AG04450 (cell line): Measurements from ENCODE around the gene SDHAF1. TPM values are rescaled to one million over a fixed set of nuclear protein-coding genes. Genes with fewer than 3 reads are reported as not detected.

Experiments used
- CTCF ChIA-PET: fragments of 300-600, 350-600 bp; formaldehyde crosslinking; extraction: SDS; loops from one replicate; lab custom pipeline; 2022; ENCODE audit warnings: antibody characterized with exemption, inconsistent platforms; lab: Charles Lee
- POLR2A ChIA-PET: fragments of 350-600 bp; formaldehyde crosslinking; extraction: SDS; loops from one replicate; lab custom pipeline; 2021; ENCODE audit warnings: antibody characterized with exemption, inconsistent platforms; lab: Yijun Ruan, JAX
- DNase-seq: peaks from one replicate; pipeline ENCODE4 v3.0.0-alpha.2; 2011; ENCODE audit warnings: low read depth, low spot score
- H3K27ac ChIP-seq: one replicate; pipeline ENCODE4 v1.5.1; 2012; ENCODE audit warnings: low read depth, low read length, control low read depth
- H3K27me3 ChIP-seq: one replicate; pipeline ENCODE4 v1.6.0; 2012; ENCODE audit warnings: low read length; ENCODE audit not compliant: control insufficient read depth, insufficient read depth
- H3K4me3 ChIP-seq: 2 replicates; pipeline ENCODE4 v1.5.1; 2011; ENCODE audit warnings: mild to moderate bottlenecking, low read depth, low read length, control low read depth
- H3K9me3 ChIP-seq: 2 replicates; pipeline ENCODE4 v1.5.1; 2012; ENCODE audit warnings: low read length; ENCODE audit not compliant: control insufficient read depth, insufficient read depth
- polyA plus RNA-seq: library from polyadenylated mRNA; depleted of rRNA; stranded (reverse); fragments of >200 nt; gene quantifications from 2 replicates; pipeline ENCODE4 v1.2.3, GENCODE V29; 2011
- TF ChIP-seq, protein P1 (sequence below): IDR thresholded peaks from 2 replicates; pipeline ENCODE4 v1.5.1; 2011; ENCODE audit warnings: low read depth, low read length, control low read depth, inconsistent platforms

SDHAF1 gene
- polyA plus RNA-seq, 1 experiment = 7.5 TPM

DNA sequence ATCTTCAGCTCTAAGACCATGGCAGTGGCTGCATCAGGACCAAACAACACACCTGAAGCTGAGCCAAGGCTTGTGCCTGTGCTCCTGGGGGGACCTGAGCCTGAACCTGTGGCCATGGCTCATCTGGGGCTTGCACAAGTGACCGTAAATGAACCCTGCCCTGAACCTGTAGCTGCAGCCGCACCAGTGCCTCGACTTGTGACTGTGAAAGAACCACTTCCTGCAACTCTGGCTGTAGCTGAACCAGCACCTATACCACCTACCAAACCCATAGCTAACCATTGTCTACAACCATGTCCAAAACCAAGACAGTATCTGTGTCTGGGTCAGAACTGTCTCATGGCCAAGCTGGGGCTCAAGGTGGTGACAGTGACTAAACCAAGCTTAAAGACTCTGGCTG is 28.2 kb upstream of the SDHAF1 start:
- TF ChIP-seq, protein P1, sequence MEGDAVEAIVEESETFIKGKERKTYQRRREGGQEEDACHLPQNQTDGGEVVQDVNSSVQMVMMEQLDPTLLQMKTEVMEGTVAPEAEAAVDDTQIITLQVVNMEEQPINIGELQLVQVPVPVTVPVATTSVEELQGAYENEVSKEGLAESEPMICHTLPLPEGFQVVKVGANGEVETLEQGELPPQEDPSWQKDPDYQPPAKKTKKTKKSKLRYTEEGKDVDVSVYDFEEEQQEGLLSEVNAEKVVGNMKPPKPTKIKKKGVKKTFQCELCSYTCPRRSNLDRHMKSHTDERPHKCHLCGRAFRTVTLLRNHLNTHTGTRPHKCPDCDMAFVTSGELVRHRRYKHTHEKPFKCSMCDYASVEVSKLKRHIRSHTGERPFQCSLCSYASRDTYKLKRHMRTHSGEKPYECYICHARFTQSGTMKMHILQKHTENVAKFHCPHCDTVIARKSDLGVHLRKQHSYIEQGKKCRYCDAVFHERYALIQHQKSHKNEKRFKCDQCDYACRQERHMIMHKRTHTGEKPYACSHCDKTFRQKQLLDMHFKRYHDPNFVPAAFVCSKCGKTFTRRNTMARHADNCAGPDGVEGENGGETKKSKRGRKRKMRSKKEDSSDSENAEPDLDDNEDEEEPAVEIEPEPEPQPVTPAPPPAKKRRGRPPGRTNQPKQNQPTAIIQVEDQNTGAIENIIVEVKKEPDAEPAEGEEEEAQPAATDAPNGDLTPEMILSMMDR = no peak
- POLR2A ChIA-PET = no interaction called here
- H3K9me3 ChIP-seq = no peaks in the 10 kb centered on the region
- no peak overlapping the region for H3K4me3 ChIP-seq
- CTCF ChIA-PET = no interaction called here
- no peak overlapping the region for H3K27ac ChIP-seq
- DNase-seq = no peak
- peaks cover 2% of the 10 kb centered on the region for H3K27me3 ChIP-seq

- Histone ChIP-seq H3K27me3 (peaks cover 10% of the 10 kb centered on the region), H3K4me3 (no peak overlapping the region), H3K9me3 (no peaks in the 10 kb centered on the region; the same call in 1 of the 2 replicates), H3K27ac (no peak overlapping the region)
- TF ChIP-seq, protein P1 = no peak
- ChIA-PET POLR2A (no interaction called here), CTCF (no interaction called here)
- no peak for DNase-seq
Observed at GRCh38 chr19:35973487-35973886, 21.5 kb upstream of the SDHAF1 start.

DNA sequence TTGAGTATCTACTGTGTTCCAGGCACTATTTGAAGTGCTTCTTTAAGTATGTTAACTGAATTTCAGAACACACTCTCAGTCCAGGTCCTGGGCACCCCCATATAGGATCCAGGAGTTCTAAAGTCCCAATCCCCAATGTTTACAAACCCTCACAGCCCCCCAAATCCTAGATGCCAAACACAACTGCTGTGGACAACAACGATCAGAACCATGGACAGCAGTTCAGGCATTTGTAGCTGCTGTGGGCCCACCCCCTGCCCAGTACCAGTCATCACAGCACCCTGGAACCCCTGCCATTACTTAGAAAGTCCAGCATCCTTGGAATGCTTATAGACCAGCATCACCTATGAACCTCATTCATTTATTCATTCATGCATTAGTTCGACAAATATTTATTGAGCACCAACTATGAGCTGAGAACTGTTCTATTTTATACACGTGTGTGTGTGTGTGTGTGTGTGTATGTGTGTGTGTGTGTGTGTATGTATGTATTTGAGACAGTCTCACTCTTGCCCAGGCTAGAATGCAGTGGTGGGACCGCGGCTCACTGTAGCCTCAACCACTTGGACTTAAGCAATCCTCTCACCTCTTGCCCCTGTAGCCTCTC is 19.3 kb upstream of the SDHAF1 start:
- Histone ChIP-seq H3K27me3 (peaks cover 8% of the 10 kb centered on the region), H3K27ac (no peak overlapping the region), H3K9me3 (no peaks in the 10 kb centered on the region; the same call in 1 of the 2 replicates), H3K4me3 (no peak overlapping the region)
- ChIA-PET POLR2A (no interaction called here), CTCF (no interaction called here)
- TF ChIP-seq, protein P1 = no peak
- no peak for DNase-seq

GRCh38 chr19:35977446-35978222 is 17.4 kb upstream of the SDHAF1 start:
- ChIA-PET CTCF (no interaction called here), POLR2A (interaction anchor here (0.6 kb wide), 1 partner anchor 16 kb away, joined by 4 read pairs; no protein-coding TSS in a partner anchor)
- H3K9me3 ChIP-seq = no peaks in the 10 kb centered on the region; the same call in 1 of the 2 replicates
- no peak overlapping the region for H3K4me3 ChIP-seq
- TF ChIP-seq, protein P1 = no peak
- H3K27me3 ChIP-seq = peaks cover 8% of the 10 kb centered on the region
- no peak for DNase-seq
- no peak overlapping the region for H3K27ac ChIP-seq

- no peak overlapping the region for H3K27ac ChIP-seq
- POLR2A ChIA-PET = interaction anchor here (0.6 kb wide), 1 partner anchor 17 kb away, joined by 4 read pairs; no protein-coding TSS in a partner anchor
- TF ChIP-seq, protein P1 = no peak
- DNase-seq = no peak
- CTCF ChIA-PET = no interaction called here
- no peaks in the 10 kb centered on the region; the same call in 1 of the 2 replicates for H3K9me3 ChIP-seq
- H3K4me3 ChIP-seq = no peak overlapping the region
- H3K27me3 ChIP-seq = peaks cover 8% of the 10 kb centered on the region
Observed at GRCh38 chr19:35978271-35978670, 16.7 kb upstream of the SDHAF1 start.
